Islet of Langerhans (tissue), 1 donor: Measurements from ENCODE around the gene VWA5B2.

Experiments used
- FAIRE-seq: peaks from one replicate; lab custom pipeline; 2011; peaks lifted over from hg19 to GRCh38; lab: Jason Lieb, UNC

The VWA5B2 gene

GRCh38 chr3:184229394-184230080 is at the start of gene VWA5B2:
Gene VWA5B2 (plus strand): TSS chr3:184229585. CDS start chr3:184230529, 944 bp downstream.
- no peak for FAIRE-seq

DNA sequence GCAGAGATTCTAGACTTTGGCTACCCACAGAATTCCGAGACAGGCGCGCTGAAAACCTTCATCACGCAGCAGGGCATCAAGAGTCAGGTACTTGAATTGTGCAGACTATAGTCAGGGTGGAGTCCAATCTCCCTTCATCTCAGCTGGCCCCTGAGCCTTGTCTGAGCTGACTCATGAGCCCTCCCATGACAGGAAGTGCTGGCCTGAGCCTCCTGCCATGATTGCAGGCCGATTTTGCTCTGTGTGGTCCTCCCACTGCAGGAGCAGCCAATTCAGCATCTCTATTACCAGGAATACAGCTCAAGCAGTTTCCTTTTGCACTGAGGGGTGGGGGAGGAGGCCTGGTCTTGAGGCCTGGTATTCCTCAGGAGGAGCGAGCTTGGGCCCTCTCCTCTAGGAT is 49.2 kb upstream of the VWA5B2 start:
- no peak for FAIRE-seq

- FAIRE-seq: no peak
Measured at GRCh38 chr3:184181596-184181995, 47.8 kb upstream of the VWA5B2 start.

GRCh38 chr3:184183679-184184078 is 45.7 kb upstream of the VWA5B2 start:
- no peak for FAIRE-seq

DNA sequence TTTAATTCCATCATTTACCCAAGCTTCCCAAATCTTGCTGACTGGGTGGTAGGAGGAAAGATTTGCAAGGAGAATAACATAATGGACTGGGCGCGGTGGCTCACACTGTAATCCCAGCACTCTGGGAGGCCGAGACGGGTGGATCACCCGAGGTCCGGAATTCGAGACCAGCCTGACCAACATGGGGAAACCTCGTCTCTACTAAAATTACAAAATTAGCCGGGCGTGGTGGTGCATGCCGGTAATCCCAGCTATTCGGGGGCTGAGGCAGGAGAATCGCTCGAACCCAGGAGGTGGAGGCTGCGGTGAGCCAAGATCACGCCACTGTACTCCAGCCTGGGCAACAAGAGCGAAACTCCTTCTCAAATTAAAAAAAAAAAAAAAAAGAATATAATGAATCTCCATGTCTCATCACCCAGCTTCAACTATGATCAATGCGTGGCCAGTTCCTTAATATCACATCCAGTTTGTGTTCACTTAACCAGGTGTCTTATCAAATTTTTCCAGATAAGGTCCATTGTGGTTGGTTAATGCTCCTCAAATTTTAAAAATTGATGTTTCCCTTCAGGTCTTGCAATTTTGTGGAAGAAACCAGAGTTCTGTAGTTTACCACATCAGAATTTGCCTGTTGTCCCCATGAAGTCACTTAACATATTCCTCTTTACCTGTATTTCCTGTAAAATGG is 44.7 kb upstream of the VWA5B2 start:
- no peak for FAIRE-seq

- FAIRE-seq: no peak
Measured at GRCh38 chr3:184185461-184186183, 43.8 kb upstream of the VWA5B2 start.

DNA sequence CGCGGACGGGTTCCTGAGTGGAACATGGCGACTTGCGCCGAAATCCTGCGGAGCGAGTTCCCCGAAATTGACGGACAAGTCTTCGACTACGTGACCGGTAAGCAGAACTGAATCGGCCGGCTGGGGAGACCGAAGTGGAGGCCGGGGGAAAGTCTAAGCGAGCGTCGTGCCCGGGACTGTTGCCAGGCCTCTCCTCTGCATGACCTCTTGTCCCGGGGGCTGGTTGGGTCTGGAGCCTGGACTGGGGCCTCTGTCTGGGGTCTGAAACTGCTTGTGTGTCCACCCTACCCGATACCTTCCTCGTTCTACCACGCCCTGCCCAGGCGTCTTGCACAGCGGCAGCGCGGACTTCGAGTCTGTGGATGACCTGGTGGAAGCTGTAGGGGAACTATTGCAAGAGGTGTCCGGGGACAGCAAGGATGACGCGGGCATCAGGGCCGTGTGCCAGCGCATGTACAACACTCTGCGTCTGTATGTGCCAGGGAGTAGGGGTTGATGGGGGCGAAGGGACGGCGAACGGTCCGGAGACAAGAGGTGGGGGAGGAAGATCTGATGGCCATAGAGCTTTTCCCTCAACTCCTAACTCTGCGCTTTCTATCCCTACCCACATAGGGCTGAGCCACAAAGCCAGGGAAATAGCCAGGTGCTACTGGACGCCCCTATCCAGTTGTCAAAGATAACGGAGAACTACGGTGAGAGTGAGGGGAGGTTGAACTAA is 43.0 kb upstream of the VWA5B2 start, which contains the start of gene ABCF3:
TSS of gene ABCF3 (plus strand) at position 16 of the 718 bp plus-strand sequence. CDS start at position 25, 9 bp downstream.
- no peak for FAIRE-seq

DNA sequence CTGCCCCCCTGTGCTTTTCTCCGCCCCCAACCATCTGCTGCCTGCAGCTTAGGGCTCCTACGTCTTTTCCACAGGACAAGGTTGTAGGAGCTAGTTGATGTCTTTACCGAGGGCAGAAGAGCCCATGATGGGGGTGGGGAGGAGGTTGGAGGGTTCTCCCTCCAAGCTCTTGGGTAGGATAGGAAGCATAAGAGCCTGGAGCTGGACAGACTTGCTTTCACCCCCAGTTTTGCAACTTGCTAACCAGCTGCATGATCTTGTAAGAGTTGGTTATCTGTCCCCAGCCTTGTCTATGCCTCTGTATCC is 42.5 kb upstream of the VWA5B2 start:
- no peak for FAIRE-seq

DNA sequence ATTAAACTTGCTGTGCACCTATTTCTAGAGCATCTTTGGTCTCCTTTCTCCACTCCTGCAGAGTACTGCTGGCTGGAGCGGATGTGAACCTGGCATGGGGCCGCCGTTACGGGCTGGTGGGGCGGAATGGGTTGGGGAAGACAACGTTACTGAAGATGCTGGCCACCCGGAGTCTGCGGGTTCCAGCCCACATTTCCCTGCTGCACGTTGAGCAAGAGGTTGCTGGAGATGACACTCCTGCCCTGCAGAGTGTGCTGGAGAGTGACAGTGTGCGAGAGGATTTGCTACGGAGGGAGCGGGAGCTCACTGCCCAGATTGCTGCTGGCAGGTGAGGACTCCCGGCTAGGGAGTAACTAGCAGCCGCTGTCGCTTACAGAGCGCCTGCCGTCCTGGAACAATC is 41.3 kb upstream of the VWA5B2 start:
- FAIRE-seq: no peak

- FAIRE-seq: no peak
Measured at GRCh38 chr3:184189421-184189820, 40.0 kb upstream of the VWA5B2 start.

- FAIRE-seq: no peak
Measured at GRCh38 chr3:184192889-184193288, 36.5 kb upstream of the VWA5B2 start.

DNA sequence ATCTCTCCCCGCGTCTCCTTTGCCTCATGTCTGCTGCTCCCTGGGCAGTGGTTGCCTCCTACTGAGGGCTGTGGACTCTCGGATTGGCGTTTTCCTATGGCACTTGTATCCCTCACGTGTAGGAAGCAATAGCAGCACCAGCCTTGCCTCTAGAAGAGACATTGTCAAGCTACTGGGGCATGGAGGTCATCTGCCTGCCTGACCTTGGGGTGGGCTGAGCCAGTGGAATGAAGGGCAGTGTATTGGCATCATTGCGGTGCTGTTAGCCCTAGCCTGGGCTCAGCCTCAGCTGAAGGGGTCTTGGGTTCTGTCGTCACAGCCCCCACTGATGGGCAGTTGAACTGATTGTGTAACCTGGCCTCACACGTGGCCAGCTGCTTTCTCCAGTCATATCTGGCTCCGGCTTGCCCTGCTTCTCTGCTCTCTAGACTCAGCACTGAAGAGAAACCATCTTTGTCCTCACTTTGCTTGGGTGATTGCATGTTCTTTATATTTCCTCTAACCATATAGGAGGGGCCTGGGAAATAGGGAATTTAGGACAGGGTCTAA is 35.3 kb upstream of the VWA5B2 start:
- no peak for FAIRE-seq

DNA sequence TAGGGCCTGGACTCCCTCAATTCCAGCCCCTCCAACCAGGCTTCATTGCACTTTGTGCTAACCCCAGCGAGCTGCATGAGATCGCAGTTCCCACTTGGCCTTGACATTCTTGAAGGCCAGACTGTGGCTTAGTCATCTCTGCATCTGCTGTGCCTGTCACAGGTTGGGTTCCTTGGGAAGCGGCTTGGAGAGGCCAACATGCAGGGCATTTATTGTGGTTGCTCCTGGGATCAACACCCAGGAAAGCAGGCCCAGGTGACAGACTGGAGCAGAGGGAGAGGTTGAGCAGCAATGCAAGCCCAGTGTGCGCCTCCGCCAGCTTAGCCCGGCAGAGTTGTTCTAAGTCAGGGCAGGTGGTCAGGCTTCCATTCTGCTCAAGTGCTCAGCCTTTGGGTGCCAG is 32.8 kb upstream of the VWA5B2 start:
- FAIRE-seq: no peak

GRCh38 chr3:184198509-184198908 is 30.9 kb upstream of the VWA5B2 start:
- FAIRE-seq: no peak

DNA sequence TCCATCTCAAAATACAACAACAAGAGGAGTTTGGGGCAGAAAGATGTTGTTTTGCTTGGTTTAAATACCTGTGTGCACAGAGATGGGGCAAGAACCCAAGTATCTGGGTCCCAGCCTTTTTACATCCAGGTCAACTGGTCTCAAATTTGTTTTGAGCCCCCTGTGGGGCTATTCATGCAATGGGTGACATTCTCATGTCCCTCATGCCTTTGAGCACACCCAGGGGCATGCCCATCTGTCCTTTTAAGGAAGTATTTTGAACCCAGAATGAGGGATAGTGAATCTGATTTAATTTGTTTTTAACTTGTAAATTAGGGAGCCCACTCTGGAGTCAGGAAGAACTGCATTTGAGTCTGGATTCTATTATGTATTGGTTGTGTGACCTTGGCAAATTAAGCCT is 28.6 kb upstream of the VWA5B2 start:
- FAIRE-seq: no peak

- FAIRE-seq: no peak
Measured at GRCh38 chr3:184203526-184203925, 25.9 kb upstream of the VWA5B2 start.

DNA sequence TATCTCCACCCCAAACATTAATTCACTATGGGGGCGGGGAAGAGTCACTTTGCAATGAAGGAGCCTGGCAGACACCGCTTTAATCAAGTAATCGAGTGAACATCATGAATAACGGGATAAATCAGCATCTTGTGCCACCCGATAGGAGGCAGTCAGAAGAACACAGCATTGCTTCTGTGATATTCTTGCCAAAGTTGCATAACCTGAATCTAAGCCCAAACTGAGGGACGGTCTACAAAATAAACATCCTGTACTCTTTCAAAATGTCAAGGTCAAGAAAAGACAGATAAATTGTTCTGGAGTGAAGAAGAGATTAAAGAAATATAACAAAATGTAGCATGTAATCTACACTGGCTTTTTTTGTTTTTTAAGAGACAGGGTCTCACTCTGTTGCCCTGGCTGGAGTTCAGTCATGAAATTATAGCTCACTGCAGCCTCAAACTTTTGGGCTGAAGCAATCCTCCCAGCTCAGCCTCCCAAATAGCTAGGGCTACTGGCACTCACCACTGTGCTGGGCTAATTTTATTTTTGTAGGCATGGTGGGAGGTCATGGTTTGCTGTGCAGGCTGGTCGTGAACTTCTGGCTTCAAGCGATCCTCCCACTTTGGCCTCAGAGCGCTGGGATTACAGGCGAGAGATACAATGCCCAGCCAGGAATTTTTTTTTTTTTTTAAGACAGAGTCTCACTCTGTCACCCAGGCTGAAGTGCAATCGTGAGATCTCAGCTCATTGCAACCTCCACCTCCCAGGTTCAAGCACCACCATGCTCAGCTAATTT is 20.1 kb upstream of the VWA5B2 start:
- no peak for FAIRE-seq

GRCh38 chr3:184211297-184211696 is 18.1 kb upstream of the VWA5B2 start:
- FAIRE-seq: no peak

- FAIRE-seq: no peak
Measured at GRCh38 chr3:184211718-184212117, 17.7 kb upstream of the VWA5B2 start.

DNA sequence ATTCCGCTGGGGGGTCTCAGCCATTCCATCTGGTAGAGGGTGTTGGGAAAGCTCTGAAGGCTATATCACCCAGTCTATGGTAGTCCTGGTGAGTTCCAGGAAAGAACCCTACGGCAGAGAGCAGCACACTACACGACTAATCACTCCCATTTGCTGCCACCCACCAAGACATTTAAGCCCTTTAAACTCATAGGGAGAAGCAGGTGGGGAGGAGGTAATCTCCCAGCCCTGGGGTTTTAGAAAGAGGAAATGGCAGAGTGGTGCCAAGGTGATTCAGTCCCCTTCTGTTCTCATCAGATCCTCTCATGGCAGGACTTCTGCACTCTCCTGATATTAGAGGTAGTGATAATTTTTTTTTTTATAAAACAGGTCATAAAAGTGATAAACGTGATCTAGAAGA is 10.6 kb upstream of the VWA5B2 start:
- FAIRE-seq: no peak

GRCh38 chr3:184222521-184222920 is 6.9 kb upstream of the VWA5B2 start:
- no peak for FAIRE-seq

DNA sequence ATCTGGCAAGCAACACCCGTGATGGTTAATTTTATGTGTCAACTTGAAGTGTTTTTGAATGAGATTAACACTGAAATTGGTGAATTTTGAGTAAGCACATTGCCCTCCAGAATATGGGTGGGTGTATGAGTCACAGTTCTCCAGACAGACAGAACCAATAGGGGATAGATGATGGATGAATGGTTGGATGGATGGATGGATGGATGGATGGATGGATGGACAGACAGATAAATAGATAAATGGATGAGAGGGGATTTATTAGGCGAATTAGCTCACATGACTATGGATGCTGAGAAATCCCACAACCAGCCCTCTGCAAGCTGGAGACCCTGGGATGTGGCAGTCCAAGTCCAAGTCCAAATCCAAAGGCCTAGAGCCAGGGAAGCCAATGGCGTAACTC is 5.4 kb upstream of the VWA5B2 start:
- no peak for FAIRE-seq
